Measurements from ENCODE around the gene ABLIM2. TPM values are rescaled to one million over a fixed set of nuclear protein-coding genes. Genes with fewer than 3 reads are reported as not detected.

Gene ABLIM2
- total and polyA plus RNA-seq, 2 of the 8 experiments (the other 6 are each of a cell fraction or from before 2014, with no cell fraction given): 2.8 to 3.0 TPM

- no peak overlapping the region for H2BK120ac ChIP-seq (replicated peaks; ENCODE audit: low read depth, low read length)
These were observed 114.4 kb downstream of the ABLIM2 start for GRCh38 chr4:8044244-8044643.

More at GRCh38 chr4:8044244-8044643, 114.4 kb downstream of the ABLIM2 start:
- TF ChIP-seq HDAC2 (IDR thresholded peaks at IDR 0.05; ENCODE audit: borderline replicate concordance in 1 of 2, low read depth in 2 of 2, low read length in 2 of 2) (no peak), MAX (IDR thresholded peaks at IDR 0.05) (no peak), RAD21 (IDR thresholded peaks at IDR 0.05 in 1 of 2, conservative IDR thresholded peaks at IDR 0.05 in 1 of 2; ENCODE audit: low read depth in 2 of 2, low read length in 2 of 2) (no peak), KDM1A (IDR thresholded peaks at IDR 0.05; ENCODE audit: borderline replicate concordance, low read length) (no peak), CTBP2 (IDR thresholded peaks at IDR 0.05; ENCODE audit: borderline replicate concordance, insufficient read depth, insufficient read length, low read length) (no peak), FOSL1 (IDR thresholded peaks at IDR 0.05; ENCODE audit: insufficient read depth, low read depth, low read length) (no peak), CHD2 (IDR thresholded peaks at IDR 0.05; ENCODE audit: low read length) (no peak), RBBP5 (IDR thresholded peaks at IDR 0.05; ENCODE audit: borderline replicate concordance, low read depth, low read length) (no peak)
- Histone ChIP-seq H3K4me1 (replicated peaks in 1 of 4; ENCODE audit: control insufficient read depth in 3 of 4, insufficient read depth in 4 of 4, low read length in 3 of 4) (peaks cover 4 to 17% (median 14%) of the 10 kb centered on the region in 4 experiments), H2AK5ac (ENCODE audit: low read depth, low read length) (no peak overlapping the region), H2BK12ac (ENCODE audit: low read depth, low read length) (no peak overlapping the region; the same call in 1 of the 2 replicates), H2BK5ac (ENCODE audit: low read depth, low read length) (no peak overlapping the region), H3K18ac (ENCODE audit: extremely low read depth, low read length) (no peak overlapping the region), H4K20me1 (replicated peaks in 1 of 2; ENCODE audit: control insufficient read depth in 1 of 2, insufficient read depth in 2 of 2, low read length in 2 of 2) (no peaks in the 10 kb centered on the region), H3K4me3 (ENCODE audit: extremely low read depth in 1 of 4, insufficient read depth in 2 of 4, low read depth in 3 of 4, low read length in 4 of 4) (no peak overlapping the region), H3K79me2 (ENCODE audit: control insufficient read depth in 1 of 2, insufficient read depth in 2 of 2, low read length in 2 of 2) (no peaks in the 10 kb centered on the region), H3K27me3 (replicated peaks in 1 of 4; ENCODE audit: control insufficient read depth in 3 of 4, extremely low read depth in 1 of 4, insufficient read depth in 3 of 4, low read length in 3 of 4) (no peaks in the 10 kb centered on the region), H3K9me3 (ENCODE audit: insufficient read depth in 2 of 2, low read depth in 1 of 2, low read length in 1 of 2) (no peaks in the 10 kb centered on the region), H3K9ac (replicated peaks in 1 of 4; ENCODE audit: extremely low read depth in 1 of 4, low read depth in 3 of 4, low read length in 3 of 4) (no peak overlapping the region), H3K36me3 (ENCODE audit: control insufficient read depth in 2 of 4, insufficient read depth in 4 of 4, low read length in 3 of 4) (no peaks in the 10 kb centered on the region), H3K4me2 (ENCODE audit: insufficient read depth in 1 of 2, low read depth in 2 of 2, low read length in 2 of 2) (no peak overlapping the region), H2BK20ac (ENCODE audit: low read length) (no peak overlapping the region), H3K4ac (replicated peaks; ENCODE audit: insufficient read length, low read depth, low read length) (no peak overlapping the region), H3K79me1 (ENCODE audit: low read depth, low read length) (no peaks in the 10 kb centered on the region), H3K56ac (replicated peaks; ENCODE audit: insufficient read length, low read depth, low read length) (no peak overlapping the region), H3K14ac (ENCODE audit: insufficient read length) (no peak overlapping the region), H3K23ac (ENCODE audit: insufficient read length) (no peak overlapping the region), H3K27ac (ENCODE audit: low read depth, low read length) (no peak overlapping the region), H4K5ac (ENCODE audit: insufficient read length, low read depth, low read length) (no peak overlapping the region), H3K23me2 (ENCODE audit: low read depth, low read length) (no peaks in the 10 kb centered on the region), H2AFZ (ENCODE audit: low read length) (no peak overlapping the region), H2BK15ac (ENCODE audit: low read length) (0 out of 2 replicates have a peak overlapping the region, but pooled peaks have one; percentile 18), H4K91ac (replicated peaks; ENCODE audit: insufficient read length, low read length) (no peak overlapping the region), H4K8ac (ENCODE audit: extremely low read depth, insufficient read depth, low read length) (no peak overlapping the region; the same call in 1 of the 2 replicates)
- no peak for FAIRE-seq
- no peak for DNase-seq (ENCODE audit: low read depth in 1 of 2, low spot score in 2 of 2)
- 96% methylated on average over 7 of the region's 7 CpGs; no CpG with 5 or more reads in 1 of the 2 experiments for WGBS, 2 experiments (ENCODE audit: extremely low coverage in 1 of 2, insufficient coverage in 1 of 2, insufficient read length in 1 of 2, insufficient replicate concordance in 2 of 2, low coverage in 1 of 2, low lambda C conversion rate in 2 of 2, missing lambda C conversion rate in 1 of 2)
- ChIA-PET POLR2A (ENCODE audit: partially characterized antibody) (no interaction called here), CTCF (ENCODE audit: partially characterized antibody) (no interaction called here)

All from H1 (cell line).